ENCODE measurements around the gene AKT1S1. TPM values are rescaled to one million over a fixed set of nuclear protein-coding genes. Genes with fewer than 3 reads are reported as not detected.

Gene AKT1S1
- total RNA-seq, 1 experiment from 2014 or later: 70.6 TPM

DNA sequence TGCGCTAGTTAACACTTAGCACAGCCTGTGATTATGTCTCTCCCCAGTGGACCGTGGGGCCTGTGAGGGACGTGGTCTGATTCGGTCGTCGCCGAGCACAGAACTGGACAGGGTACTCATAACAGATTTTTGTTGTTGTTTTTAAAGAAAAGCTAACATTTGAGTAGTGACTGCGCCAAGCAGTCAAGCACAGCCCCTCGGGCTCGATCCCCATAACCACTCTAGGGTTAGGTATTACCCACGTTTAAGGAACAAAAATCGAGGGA is 27.0 kb downstream of the AKT1S1 start:
- POLR2A ChIA-PET: interaction anchor here (0.7 to 2.5 kb wide), 10 partner anchors 8 to 174 kb away, joined by 3 to 13 read pairs (median 5); partner anchors contain the start of genes AKT1S1, MED25, PRMT1 and TBC1D17
- H3K9me3 ChIP-seq (ENCODE audit: control insufficient read depth in 1 of 2, insufficient read depth in 1 of 2, low read depth in 1 of 2, low read length in 2 of 2): no peaks in the 10 kb centered on the region
- no peak for DNase-seq (ENCODE audit: low read depth, low spot score)
- no peaks in the 10 kb centered on the region for H3K9me2 ChIP-seq (ENCODE audit: insufficient read depth)
- no TSS peak for BruUV-seq (replicated peaks)
- peak overlapping the region; percentile 91 for H3K27ac ChIP-seq (ENCODE audit: low read depth, low read length)
- RAD21 ChIA-PET (ENCODE audit: low non-redundant PET in 1 of 2, low total read pairs in 2 of 2, uncharacterized antibody in 2 of 2, unreplicated experiment in 2 of 2): no interaction called here
- no peaks in the 10 kb centered on the region for H3K27me3 ChIP-seq (ENCODE audit: insufficient read depth, low read length)
- no peak; the same call in 1 of the 2 replicates for ATAC-seq
- peaks cover 34% of the 10 kb centered on the region for H3K79me2 ChIP-seq (ENCODE audit: insufficient read depth, low read length)
- peaks cover under 1 to 3% of the 10 kb centered on the region in 2 experiments; a peak in 2 of 4 replicates for H3K36me3 ChIP-seq (ENCODE audit: control insufficient read depth in 1 of 2, insufficient read depth in 2 of 2, low read length in 2 of 2)
- H2AFZ ChIP-seq (ENCODE audit: low read depth, low read length, poor library complexity, severe bottlenecking): no peak overlapping the region
- peak overlapping the region; percentile 97 for H3K9ac ChIP-seq (ENCODE audit: low read length)
- peak overlapping the region; percentile 85 to 90 for H3K4me3 ChIP-seq (replicated peaks in 1 of 2; ENCODE audit: low read depth in 1 of 2, low read length in 2 of 2)
- TF ChIP-seq, protein P1, sequence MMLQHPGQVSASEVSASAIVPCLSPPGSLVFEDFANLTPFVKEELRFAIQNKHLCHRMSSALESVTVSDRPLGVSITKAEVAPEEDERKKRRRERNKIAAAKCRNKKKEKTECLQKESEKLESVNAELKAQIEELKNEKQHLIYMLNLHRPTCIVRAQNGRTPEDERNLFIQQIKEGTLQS (IDR thresholded peaks at IDR 0.05): no peak
- peak; percentile 49 for TF ChIP-seq POLR2A (IDR thresholded peaks at IDR 0.05; ENCODE audit: borderline replicate concordance, extremely low read depth, insufficient read depth, insufficient read length)
- CTCF ChIA-PET: interaction anchor here (0.9 to 1.5 kb wide), 2 partner anchors 13 to 99 kb away, joined by 3 read pairs; no protein-coding TSS in a partner anchor
- H3K4me1 ChIP-seq (ENCODE audit: control insufficient read depth in 1 of 2, insufficient read depth in 2 of 2, low read length in 2 of 2): peaks cover 34 to 42% of the 10 kb centered on the region in 2 experiments
- H3K4me2 ChIP-seq (ENCODE audit: low read length): peak overlapping the region; percentile 98
- no peaks in the 10 kb centered on the region for H4K20me1 ChIP-seq (ENCODE audit: insufficient read depth)
- intact Hi-C loops (cut with micrococcal nuclease): no loop called here

DNA sequence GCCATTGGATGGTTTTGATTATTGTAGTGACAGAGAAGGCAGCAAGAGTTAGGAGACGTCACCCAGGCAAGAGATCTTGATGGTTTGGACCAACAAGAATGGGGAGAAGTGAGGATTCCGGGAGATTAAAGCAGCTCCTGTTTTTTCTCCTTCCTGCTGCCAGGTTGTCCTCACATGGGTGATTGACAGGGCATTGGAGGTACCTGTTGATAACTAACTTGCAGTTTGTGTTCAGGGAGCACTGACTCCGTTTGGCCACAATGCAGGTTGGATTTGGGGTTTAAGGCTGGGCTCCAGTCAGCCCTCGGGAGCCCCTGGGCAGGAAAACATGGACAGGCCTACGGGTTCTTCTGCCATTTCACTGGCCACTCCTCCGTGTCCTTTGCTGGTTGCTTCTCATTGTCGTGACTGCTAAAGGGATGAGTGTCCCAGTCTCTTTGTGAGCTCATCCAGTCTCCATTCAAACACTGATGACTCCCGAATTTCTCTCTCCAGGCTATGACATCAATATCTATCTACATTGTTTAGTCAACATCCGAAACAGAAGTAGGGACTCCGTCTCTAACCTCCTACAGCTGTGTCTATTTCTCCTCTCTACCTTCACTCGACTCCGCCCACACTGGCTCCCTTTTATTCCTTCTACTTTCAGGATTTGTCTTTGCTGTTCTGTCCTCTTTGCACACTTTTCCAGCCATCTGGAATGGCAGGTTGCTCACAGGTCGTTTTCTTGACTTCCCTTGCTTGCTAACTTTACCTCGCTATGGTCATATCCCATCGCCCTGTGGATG is 27.5 kb downstream of the AKT1S1 start:
- Histone ChIP-seq H3K27ac (ENCODE audit: low read depth, low read length) (peak overlapping the region; percentile 91), H3K79me2 (ENCODE audit: insufficient read depth, low read length) (peaks cover 30% of the 10 kb centered on the region), H3K4me3 (replicated peaks in 1 of 2; ENCODE audit: low read depth in 1 of 2, low read length in 2 of 2) (peak overlapping the region; percentile 85 to 90), H3K9ac (ENCODE audit: low read length) (peak overlapping the region; percentile 97; the same call in 1 of the 2 replicates), H3K4me1 (ENCODE audit: control insufficient read depth in 1 of 2, insufficient read depth in 2 of 2, low read length in 2 of 2) (peaks cover 34 to 42% of the 10 kb centered on the region in 2 experiments), H2AFZ (ENCODE audit: low read depth, low read length, poor library complexity, severe bottlenecking) (no peak overlapping the region), H3K27me3 (ENCODE audit: insufficient read depth, low read length) (no peaks in the 10 kb centered on the region), H3K4me2 (ENCODE audit: low read length) (peak overlapping the region; percentile 98), H3K36me3 (ENCODE audit: control insufficient read depth in 1 of 2, insufficient read depth in 2 of 2, low read length in 2 of 2) (no peaks in the 10 kb centered on the region; a peak in 2 of 4 replicates), H3K9me3 (ENCODE audit: control insufficient read depth in 1 of 2, insufficient read depth in 1 of 2, low read depth in 1 of 2, low read length in 2 of 2) (no peaks in the 10 kb centered on the region), H3K9me2 (ENCODE audit: insufficient read depth) (no peaks in the 10 kb centered on the region), H4K20me1 (ENCODE audit: insufficient read depth) (no peaks in the 10 kb centered on the region)
- TSS peak; percentile 54 for BruUV-seq (replicated peaks)
- ATAC-seq (no peak), DNase-seq (ENCODE audit: low read depth, low spot score) (no peak)
- intact Hi-C loops (cut with micrococcal nuclease): no loop called here
- RAD21 ChIA-PET (ENCODE audit: low non-redundant PET in 1 of 2, low total read pairs in 2 of 2, uncharacterized antibody in 2 of 2, unreplicated experiment in 2 of 2): no interaction called here
- TF ChIP-seq POLR2A (IDR thresholded peaks at IDR 0.05; ENCODE audit: borderline replicate concordance, extremely low read depth, insufficient read depth, insufficient read length) (no peak), EGR1 (IDR thresholded peaks at IDR 0.05; ENCODE audit: low read depth) (no peak), SIN3A (IDR thresholded peaks at IDR 0.05; ENCODE audit: low read depth) (no peak), YY1 (IDR thresholded peaks at IDR 0.05; ENCODE audit: extremely low read depth, insufficient replicate concordance, low read depth, low read length) (no peak), JUND (IDR thresholded peaks at IDR 0.05) (no peak), SP1 (IDR thresholded peaks at IDR 0.05; ENCODE audit: low read depth) (no peak), ELF1 (IDR thresholded peaks at IDR 0.05; ENCODE audit: borderline replicate concordance, low read depth) (no peak), ZFX (IDR thresholded peaks at IDR 0.05) (no peak)
- TF ChIP-seq, protein P2, sequence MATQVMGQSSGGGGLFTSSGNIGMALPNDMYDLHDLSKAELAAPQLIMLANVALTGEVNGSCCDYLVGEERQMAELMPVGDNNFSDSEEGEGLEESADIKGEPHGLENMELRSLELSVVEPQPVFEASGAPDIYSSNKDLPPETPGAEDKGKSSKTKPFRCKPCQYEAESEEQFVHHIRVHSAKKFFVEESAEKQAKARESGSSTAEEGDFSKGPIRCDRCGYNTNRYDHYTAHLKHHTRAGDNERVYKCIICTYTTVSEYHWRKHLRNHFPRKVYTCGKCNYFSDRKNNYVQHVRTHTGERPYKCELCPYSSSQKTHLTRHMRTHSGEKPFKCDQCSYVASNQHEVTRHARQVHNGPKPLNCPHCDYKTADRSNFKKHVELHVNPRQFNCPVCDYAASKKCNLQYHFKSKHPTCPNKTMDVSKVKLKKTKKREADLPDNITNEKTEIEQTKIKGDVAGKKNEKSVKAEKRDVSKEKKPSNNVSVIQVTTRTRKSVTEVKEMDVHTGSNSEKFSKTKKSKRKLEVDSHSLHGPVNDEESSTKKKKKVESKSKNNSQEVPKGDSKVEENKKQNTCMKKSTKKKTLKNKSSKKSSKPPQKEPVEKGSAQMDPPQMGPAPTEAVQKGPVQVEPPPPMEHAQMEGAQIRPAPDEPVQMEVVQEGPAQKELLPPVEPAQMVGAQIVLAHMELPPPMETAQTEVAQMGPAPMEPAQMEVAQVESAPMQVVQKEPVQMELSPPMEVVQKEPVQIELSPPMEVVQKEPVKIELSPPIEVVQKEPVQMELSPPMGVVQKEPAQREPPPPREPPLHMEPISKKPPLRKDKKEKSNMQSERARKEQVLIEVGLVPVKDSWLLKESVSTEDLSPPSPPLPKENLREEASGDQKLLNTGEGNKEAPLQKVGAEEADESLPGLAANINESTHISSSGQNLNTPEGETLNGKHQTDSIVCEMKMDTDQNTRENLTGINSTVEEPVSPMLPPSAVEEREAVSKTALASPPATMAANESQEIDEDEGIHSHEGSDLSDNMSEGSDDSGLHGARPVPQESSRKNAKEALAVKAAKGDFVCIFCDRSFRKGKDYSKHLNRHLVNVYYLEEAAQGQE (IDR thresholded peaks at IDR 0.05; ENCODE audit: low read depth): no peak
- TF ChIP-seq, protein P1 (IDR thresholded peaks at IDR 0.05): no peak
- CTCF ChIA-PET: interaction anchor here (0.9 kb wide), 1 partner anchor 99 kb away, joined by 3 read pairs; no protein-coding TSS in a partner anchor
- POLR2A ChIA-PET: interaction anchor here (0.5 to 2.5 kb wide), 8 partner anchors 16 to 173 kb away, joined by 4 to 13 read pairs (median 5); partner anchors contain the start of genes AKT1S1, MED25, PRMT1 and TBC1D17
